NCI-H2227 (cell line): ENCODE measurements around the gene ZDHHC17.
"Not testable (repeated sequence)": the region's sequence is repeated elsewhere in the genome, so short reads cannot be mapped to it uniquely, and the experiment has no call there.

ENCODE experiments used
- DNase-seq: peaks from one replicate; lab custom pipeline; 2025; ENCODE audit not compliant: unreplicated experiment; lab: John Stamatoyannopoulos, UW

Gene ZDHHC17

DNA sequence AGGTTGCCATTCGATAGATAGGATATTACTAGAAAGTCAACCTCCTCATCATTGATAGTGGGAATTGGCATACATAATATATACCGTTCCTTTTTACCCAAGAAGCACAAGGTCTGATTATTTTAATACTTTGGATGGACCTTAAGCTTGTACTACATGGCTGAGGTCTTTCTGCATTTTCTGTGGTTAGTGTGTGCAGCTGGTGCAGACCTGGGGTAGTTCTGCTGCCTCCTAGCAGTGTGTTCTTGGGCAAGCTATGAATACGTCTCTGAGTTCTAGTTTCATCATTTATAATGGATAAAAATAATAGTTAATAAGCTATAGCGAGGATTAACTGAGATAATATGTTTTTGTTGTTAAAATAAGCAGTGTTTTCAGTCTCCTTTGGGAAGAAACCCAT lies 2.2 kb downstream of the ZDHHC17 start:
- no peak for DNase-seq

GRCh38 chr12:76768576-76768975 lies 4.7 kb downstream of the ZDHHC17 start:
- DNase-seq = no peak

DNA sequence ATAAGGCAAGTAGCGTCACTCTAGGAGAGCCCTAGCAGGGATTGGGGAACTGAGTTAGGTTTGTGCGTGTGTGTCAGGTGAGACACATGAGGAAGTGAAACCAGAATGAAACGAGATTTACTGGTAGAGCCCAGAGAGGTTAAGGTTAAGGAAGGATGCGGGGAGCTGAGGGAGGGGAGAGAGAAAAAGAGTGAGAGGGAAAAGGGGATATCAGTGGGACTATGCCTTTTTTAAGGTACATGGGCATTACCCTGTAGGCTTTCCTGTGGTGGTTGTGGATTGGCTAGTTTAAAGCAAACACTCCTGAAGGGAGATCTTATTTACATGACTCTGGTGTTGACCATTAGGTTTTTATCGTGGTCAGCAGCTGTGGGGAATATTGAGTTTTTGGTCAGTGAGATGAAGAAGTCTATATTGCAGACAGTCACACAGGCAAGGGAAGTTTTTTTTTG lies 13.9 kb downstream of the ZDHHC17 start:
- no peak for DNase-seq

- no peak for DNase-seq
These were observed 14.4 kb downstream of the ZDHHC17 start for GRCh38 chr12:76778364-76778763.

- not testable (repeated sequence) for DNase-seq
These were observed 15.4 kb downstream of the ZDHHC17 start for GRCh38 chr12:76779310-76779709.

DNA sequence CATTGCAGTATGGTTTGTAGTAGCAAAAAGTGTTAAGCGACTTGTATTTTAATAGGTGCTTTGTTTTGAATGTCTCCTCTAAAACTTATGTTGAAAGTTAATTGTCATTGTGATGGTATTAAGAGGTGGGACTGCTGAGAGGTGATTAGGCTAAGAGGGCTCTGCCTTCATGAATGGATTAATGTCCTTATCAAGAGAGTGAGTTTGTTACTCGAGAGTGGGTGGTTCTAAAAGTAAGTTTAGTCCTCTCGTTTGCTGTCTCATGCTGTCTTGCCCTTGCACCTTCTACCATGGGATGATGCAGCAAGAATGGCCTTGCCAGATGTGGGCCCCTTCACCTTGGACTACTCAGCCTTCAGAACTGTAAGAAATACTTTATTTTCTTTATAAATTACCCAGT lies 17.4 kb downstream of the ZDHHC17 start:
- no peak for DNase-seq

GRCh38 chr12:76782526-76782925 lies 18.6 kb downstream of the ZDHHC17 start:
- DNase-seq = no peak

DNA sequence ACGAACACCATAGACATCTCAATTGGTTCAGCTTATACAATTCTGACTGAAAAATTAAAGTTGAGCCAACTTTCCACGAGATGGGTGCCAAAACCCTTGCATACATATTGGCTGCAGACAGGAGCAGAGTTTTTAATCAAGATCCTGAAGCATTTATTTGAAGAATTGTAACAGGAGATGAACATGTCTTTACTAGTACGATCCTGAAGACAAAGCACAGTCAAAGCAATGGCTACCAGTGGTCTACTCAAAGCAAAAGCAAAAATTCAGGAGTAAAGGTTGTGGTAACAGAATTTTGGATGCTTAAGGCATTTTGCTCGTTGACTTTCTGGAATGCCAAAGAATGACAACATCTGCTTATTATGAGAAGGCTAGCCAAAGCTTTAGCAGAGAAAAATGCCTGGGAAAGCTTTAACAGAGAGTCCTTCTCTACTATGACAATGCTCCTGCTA lies 20.7 kb downstream of the ZDHHC17 start:
- DNase-seq = no peak

- DNase-seq = no peak
These were observed 21.5 kb downstream of the ZDHHC17 start for GRCh38 chr12:76785407-76785806.

DNA sequence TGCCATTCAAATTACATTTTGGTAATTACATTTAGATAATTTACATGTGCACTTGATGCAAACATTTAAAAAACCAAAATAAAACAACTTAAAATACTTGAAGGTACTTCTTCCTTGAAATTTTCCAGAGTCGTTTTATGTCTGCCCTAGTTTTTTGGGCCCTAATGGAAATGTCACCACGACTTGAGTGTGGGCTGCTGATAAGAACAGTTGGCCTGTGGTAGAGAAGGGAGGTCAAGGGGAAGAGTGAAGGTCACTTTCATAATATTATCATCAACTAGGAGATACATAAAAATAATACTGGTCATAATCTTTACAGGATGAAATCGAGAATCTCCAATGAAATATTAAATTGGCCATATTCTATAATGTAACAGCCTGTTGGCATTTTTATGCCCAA lies 23.1 kb downstream of the ZDHHC17 start:
- no peak for DNase-seq

DNA sequence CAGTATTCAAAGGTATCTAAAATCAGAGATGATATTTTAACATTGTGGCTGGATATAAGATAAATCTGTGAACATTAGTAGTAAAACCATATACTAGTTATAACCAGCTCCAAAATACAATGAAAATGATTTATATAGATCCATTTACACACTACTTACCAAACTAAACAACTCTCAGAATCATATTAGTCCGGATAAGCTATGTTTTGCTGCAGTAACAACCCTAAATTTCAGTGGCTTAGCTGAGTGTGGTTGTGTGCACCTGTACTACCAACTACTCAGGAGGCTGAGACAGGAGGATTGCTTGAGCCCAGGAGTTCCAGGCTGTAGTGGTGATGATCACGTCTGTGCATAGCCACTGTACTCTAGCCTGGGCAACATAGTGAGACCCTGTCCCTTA lies 23.8 kb downstream of the ZDHHC17 start:
- DNase-seq = no peak

DNA sequence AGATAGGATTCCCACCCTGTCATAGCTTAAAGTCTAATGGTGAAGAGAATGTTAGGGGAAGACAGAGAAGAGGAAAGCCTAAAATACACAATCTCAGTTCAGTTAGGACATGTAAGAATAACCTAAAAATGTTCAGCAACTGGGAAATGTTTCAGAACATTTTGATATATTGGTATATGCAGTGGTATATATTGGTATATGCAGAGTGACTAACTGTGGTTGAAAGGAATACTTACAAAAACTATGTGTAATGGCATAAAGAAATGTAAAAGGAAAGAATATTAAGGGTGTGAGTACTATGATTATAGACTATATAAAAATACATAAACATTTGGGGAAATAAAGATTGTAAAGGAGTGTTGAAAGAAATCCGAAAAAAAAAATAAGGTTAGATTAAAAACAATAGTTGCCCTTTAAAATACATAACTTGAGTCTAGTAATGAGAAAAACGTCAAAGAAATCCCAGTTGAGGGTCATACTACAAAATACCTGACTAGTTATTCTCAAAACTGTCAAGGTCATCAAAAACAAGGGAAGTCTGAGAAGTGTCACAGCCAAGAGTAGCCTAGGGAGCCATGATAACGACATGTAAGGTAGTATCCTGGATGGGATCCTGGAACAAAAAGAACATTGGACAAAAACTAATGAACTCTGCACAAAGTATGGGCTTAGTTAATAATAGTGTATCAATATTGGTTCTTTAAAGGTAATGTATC lies 25.6 kb downstream of the ZDHHC17 start:
- no peak for DNase-seq

DNA sequence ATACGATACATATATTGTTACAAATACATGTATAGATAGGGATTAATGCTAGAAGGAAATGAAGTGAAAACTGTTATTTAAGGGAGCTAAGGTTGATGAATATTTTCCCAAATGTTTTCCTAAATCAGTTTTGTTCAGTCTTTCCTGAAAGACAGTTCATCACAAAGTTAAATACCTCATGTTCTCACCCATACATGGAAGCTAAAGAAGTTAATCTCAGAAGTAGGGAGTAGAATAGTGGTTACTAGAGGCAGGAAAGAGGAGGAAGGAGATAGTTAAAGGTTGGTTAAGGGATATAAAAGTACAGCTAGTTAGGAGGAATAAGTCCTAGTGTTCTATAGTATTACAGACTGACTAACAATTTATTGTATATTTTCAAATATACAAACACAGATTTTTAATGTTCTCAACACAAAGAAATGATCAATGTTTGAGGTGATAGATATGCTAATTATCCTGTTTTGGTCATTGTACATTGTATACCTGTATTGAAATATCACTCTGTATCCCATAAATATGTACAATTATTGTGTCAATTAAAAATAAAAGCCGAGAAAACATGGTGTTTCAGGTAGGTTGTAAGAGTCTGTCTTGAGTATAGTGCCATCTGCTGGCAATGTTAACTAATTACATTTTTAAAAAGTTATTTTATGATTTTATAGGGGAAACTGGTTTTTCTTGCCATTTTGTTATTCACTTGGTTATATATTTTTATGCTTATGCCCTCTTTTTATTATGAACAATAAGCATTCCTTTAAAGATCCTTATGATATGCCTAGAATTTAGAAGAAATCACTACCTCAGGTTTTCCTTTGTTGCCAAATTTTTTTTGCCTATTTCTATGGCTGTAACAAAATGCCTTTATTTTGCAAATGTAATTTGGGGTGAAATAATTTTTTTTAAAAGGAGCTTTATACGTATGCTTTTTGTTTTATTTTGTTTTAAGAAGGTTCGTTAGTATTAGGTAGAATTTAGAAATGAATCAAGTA lies 26.9 kb downstream of the ZDHHC17 start:
- DNase-seq = peak; percentile 28

- no peak for DNase-seq
These were observed 28.9 kb downstream of the ZDHHC17 start for GRCh38 chr12:76792828-76793227.

DNA sequence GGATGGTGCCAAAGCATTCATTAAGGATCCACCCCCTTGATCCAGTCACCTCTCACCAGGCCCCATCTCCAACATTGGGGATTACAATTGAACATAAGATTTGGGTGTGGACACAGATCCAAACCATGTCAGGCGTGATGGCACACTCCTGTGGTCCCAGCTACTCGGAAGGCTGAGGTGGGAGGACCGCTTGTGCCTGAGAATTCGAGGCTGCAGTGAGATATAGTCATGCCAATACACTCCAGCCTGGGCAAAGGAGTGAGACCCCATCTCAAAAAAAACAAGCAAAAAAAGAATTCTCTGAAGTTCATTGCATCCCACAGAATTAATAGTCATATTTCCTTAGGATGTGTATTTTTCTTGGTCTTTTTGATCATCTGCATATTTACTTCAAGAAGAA lies 34.9 kb downstream of the ZDHHC17 start:
- no peak for DNase-seq

DNA sequence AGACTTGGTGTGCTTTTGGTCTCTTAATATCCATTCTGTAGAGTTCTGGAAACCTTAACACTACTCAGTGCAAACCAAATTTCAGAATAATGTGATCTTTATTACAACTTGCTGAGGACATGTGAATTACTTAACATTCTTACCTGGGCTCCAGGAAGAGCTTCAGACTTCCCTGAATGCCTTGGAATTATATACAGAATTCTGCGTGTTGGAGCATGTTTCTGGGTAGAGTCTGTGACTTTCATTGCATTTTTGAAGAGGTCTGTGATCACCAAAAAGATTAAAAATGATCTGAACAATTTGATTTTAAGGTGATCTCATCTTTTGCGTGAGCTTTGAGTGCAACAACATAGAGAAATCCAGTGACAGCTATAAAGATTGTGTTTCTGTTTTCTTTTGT lies 35.4 kb downstream of the ZDHHC17 start:
- no peak for DNase-seq

DNA sequence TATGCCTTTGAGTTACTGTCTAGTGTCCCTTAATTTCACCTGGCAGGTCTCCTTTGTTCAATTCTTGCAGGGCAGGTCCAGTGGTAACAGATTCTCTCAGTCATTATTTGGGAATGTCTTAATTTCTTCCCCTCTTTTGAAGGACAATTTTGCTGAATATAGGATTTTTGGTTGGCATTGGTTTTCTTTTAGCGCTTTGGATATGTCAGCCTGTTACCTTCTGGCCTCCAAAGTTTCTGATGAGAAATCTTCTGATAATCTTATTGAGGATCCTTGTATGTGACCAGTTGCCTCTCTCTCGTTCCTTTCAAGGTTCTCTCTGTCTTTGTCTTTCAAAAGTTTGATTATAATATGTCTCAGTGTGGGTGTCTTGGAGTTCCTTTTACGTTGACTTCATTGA lies 38.1 kb downstream of the ZDHHC17 start:
- no peak for DNase-seq

GRCh38 chr12:76804435-76804976 lies 40.6 kb downstream of the ZDHHC17 start:
- DNase-seq = no peak

- DNase-seq = no peak
These were observed 46.9 kb downstream of the ZDHHC17 start for GRCh38 chr12:76810671-76811419.

DNA sequence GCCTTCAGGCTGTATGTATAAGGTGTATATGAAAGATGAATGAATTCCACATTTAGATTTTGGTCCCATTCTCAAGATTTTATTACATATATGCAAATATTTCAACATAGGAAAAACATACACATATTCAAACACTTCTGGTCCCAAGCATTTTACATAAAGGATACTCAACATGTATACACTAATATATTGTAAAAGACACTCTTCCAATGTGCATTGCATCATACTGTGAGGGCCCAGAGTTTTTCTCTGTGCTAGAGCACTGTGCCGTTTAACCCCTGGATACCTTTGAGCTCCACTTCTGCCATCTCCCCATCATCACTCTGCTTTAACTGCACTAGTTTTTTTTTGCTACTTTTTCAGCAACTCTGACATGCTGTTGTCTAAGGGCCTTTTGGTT lies 48.1 kb downstream of the ZDHHC17 start:
- DNase-seq = no peak

DNA sequence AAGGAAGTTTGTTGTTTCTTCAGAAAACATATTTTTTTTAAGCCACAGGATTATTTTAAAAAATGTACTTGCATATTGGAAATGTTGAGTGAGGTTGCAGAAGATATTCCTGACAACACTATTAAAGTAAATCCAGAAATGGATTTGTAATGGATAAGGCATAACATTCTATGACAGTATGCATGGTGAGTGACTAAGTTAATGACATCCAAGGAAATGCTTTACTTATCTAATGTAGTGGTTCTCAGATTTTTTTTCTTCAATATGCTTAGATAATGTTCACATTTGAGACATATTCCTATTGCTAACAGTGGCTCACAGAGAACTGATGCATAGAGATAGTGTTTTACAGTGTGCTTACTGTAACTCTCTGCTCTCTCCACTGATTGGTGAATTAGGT lies 49.4 kb downstream of the ZDHHC17 start:
- DNase-seq = no peak
